ENCODE measurements around the gene ACSM6.

DNA sequence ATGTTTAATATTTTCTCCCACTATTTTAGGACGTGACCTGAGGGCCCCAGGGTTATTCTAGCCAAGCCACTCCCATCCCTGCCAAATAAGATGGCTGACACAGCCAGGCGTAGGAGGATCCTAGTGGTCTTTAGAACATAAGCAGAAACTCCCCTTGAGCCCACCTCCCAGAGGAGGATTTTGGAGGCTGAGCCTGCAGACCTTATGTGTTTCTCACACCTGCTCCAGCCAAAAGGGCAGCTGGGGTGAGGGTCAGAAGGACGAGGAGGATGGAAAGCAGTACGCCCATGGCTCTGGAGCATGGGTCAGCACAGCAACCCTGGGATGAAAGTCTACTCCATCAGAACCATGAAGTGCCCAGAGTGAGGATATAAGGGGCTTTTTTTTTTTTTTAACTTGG lies 56.8 kb downstream of the ACSM6 start:
- TF ChIP-seq, protein P1, sequence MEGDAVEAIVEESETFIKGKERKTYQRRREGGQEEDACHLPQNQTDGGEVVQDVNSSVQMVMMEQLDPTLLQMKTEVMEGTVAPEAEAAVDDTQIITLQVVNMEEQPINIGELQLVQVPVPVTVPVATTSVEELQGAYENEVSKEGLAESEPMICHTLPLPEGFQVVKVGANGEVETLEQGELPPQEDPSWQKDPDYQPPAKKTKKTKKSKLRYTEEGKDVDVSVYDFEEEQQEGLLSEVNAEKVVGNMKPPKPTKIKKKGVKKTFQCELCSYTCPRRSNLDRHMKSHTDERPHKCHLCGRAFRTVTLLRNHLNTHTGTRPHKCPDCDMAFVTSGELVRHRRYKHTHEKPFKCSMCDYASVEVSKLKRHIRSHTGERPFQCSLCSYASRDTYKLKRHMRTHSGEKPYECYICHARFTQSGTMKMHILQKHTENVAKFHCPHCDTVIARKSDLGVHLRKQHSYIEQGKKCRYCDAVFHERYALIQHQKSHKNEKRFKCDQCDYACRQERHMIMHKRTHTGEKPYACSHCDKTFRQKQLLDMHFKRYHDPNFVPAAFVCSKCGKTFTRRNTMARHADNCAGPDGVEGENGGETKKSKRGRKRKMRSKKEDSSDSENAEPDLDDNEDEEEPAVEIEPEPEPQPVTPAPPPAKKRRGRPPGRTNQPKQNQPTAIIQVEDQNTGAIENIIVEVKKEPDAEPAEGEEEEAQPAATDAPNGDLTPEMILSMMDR (IDR thresholded peaks at IDR 0.05), result no peak
- no peak for TF ChIP-seq POLR2AphosphoS5 (IDR thresholded peaks at IDR 0.05)
